Stimulated activated CD4-positive, alpha-beta T cell treated with anti-CD3 and anti-CD28 coated beads, Interleukin-1b, Interleukin-23, amount 100 ng/mL, for 4 hours (primary cell): ENCODE data around the gene TRAPPC14.
A peak's percentile ranks its signal among the peaks of the same experiment; 100 is the strongest.

ENCODE experiments used
- DNase-seq, 2 donors: peaks; one replicate each; pipeline ENCODE4 v3.0.0-alpha.2; 2020; ENCODE audit warnings: low read depth in 2 of 2

The TRAPPC14 gene

GRCh38 chr7:100124301-100125230 lies 34.0 kb downstream of the TRAPPC14 start:
- no peak for DNase-seq

- DNase-seq = no peak
These were observed 36.0 kb downstream of the TRAPPC14 start for GRCh38 chr7:100122568-100122967.

- DNase-seq = no peak
These were observed 36.5 kb downstream of the TRAPPC14 start for GRCh38 chr7:100122067-100122466.

- no peak for DNase-seq
These were observed 37.8 kb downstream of the TRAPPC14 start for GRCh38 chr7:100120733-100121036.

- peak; percentile 41 to 48 for DNase-seq
These were observed 38.4 kb downstream of the TRAPPC14 start for GRCh38 chr7:100119970-100120732.

GRCh38 chr7:100119072-100119969 lies 39.2 kb downstream of the TRAPPC14 start, which contains the start of the genes CNPY4 and TAF6:
CNPY4 (plus strand) TSS chr7:100119634; CDS start chr7:100119745, 111 bp downstream.
TAF6 (minus strand) TSS chr7:100119358; CDS start chr7:100114209, 5,149 bp downstream.
- peak; percentile 94 for DNase-seq

- DNase-seq = no peak
These were observed 40.0 kb downstream of the TRAPPC14 start for GRCh38 chr7:100118388-100119071.

GRCh38 chr7:100115026-100115425 lies 43.5 kb downstream of the TRAPPC14 start:
- no peak for DNase-seq

- no peak for DNase-seq
These were observed 46.6 kb downstream of the TRAPPC14 start for GRCh38 chr7:100111914-100112313.

- DNase-seq = no peak
These were observed 47.4 kb downstream of the TRAPPC14 start for GRCh38 chr7:100111156-100111555.

- no peak for DNase-seq
These were observed 48.9 kb downstream of the TRAPPC14 start for GRCh38 chr7:100109521-100110163.

- DNase-seq = no peak
These were observed 50.6 kb downstream of the TRAPPC14 start for GRCh38 chr7:100107890-100108289.

- DNase-seq = no peak
These were observed 51.3 kb downstream of the TRAPPC14 start for GRCh38 chr7:100107125-100107737.

GRCh38 chr7:100106633-100107032 lies 51.9 kb downstream of the TRAPPC14 start:
- no peak for DNase-seq

GRCh38 chr7:100105534-100105933 lies 53.0 kb downstream of the TRAPPC14 start:
- DNase-seq = no peak
